Measurements from ENCODE around the gene FGD6. TPM values are rescaled to one million over a fixed set of nuclear protein-coding genes. Genes with fewer than 3 reads are reported as not detected.

FGD6 gene
- total RNA-seq, 1 donor from 2014 or later, result 8.6 TPM

- H3K9me3 Mint-ChIP-seq (ENCODE audit: low read depth), result no peaks in the 10 kb centered on the region
- DNase-seq (ENCODE audit: low spot score), result no peak
- no peak overlapping the region for H3K27ac Mint-ChIP-seq (ENCODE audit: unreplicated experiment)
- peaks cover 14% of the 10 kb centered on the region for H3K4me1 Mint-ChIP-seq (ENCODE audit: low read depth)
- peaks cover 28% of the 10 kb centered on the region for H3K36me3 Mint-ChIP-seq (ENCODE audit: low read depth)
- no peak overlapping the region for H3K4me3 Mint-ChIP-seq (ENCODE audit: unreplicated experiment)
- H3K27me3 Mint-ChIP-seq (ENCODE audit: low read depth), result no peaks in the 10 kb centered on the region
- no peak for TF ChIP-seq CTCF (IDR thresholded peaks at IDR 0.05)
These were observed 42.1 kb upstream of the FGD6 start for GRCh38 chr12:95259368-95259767.

GRCh38 chr12:95258803-95259202, 41.5 kb upstream of the FGD6 start:
- H3K4me3 Mint-ChIP-seq (ENCODE audit: unreplicated experiment), result no peak overlapping the region
- H3K9me3 Mint-ChIP-seq (ENCODE audit: low read depth), result no peaks in the 10 kb centered on the region
- no peak for TF ChIP-seq CTCF (IDR thresholded peaks at IDR 0.05)
- no peak overlapping the region for H3K27ac Mint-ChIP-seq (ENCODE audit: unreplicated experiment)
- H3K4me1 Mint-ChIP-seq (ENCODE audit: low read depth), result peaks cover 14% of the 10 kb centered on the region
- H3K36me3 Mint-ChIP-seq (ENCODE audit: low read depth), result peaks cover 28% of the 10 kb centered on the region
- DNase-seq (ENCODE audit: low spot score), result no peak
- H3K27me3 Mint-ChIP-seq (ENCODE audit: low read depth), result no peaks in the 10 kb centered on the region

- no peak for DNase-seq (ENCODE audit: low spot score)
- TF ChIP-seq CTCF (IDR thresholded peaks at IDR 0.05), result no peak
- Mint-ChIP-seq H3K9me3 (ENCODE audit: low read depth) (no peaks in the 10 kb centered on the region), H3K4me3 (ENCODE audit: unreplicated experiment) (no peak overlapping the region), H3K36me3 (ENCODE audit: low read depth) (peaks cover 33% of the 10 kb centered on the region), H3K4me1 (ENCODE audit: low read depth) (peaks cover 14% of the 10 kb centered on the region), H3K27ac (ENCODE audit: unreplicated experiment) (no peak overlapping the region), H3K27me3 (ENCODE audit: low read depth) (no peaks in the 10 kb centered on the region)
These were observed 40.9 kb upstream of the FGD6 start for GRCh38 chr12:95258151-95258550.

GRCh38 chr12:95257541-95257940, 40.3 kb upstream of the FGD6 start:
- no peaks in the 10 kb centered on the region for H3K9me3 Mint-ChIP-seq (ENCODE audit: low read depth)
- H3K27ac Mint-ChIP-seq (ENCODE audit: unreplicated experiment), result no peak overlapping the region
- DNase-seq (ENCODE audit: low spot score), result no peak
- H3K4me1 Mint-ChIP-seq (ENCODE audit: low read depth), result peaks cover 11% of the 10 kb centered on the region
- H3K27me3 Mint-ChIP-seq (ENCODE audit: low read depth), result no peaks in the 10 kb centered on the region
- peaks cover 33% of the 10 kb centered on the region for H3K36me3 Mint-ChIP-seq (ENCODE audit: low read depth)
- H3K4me3 Mint-ChIP-seq (ENCODE audit: unreplicated experiment), result no peak overlapping the region
- no peak for TF ChIP-seq CTCF (IDR thresholded peaks at IDR 0.05)

GRCh38 chr12:95253386-95253785, 36.1 kb upstream of the FGD6 start:
- Mint-ChIP-seq H3K27ac (ENCODE audit: unreplicated experiment) (no peak overlapping the region), H3K4me1 (ENCODE audit: low read depth) (peaks cover 27% of the 10 kb centered on the region), H3K36me3 (ENCODE audit: low read depth) (peaks cover 34% of the 10 kb centered on the region), H3K9me3 (ENCODE audit: low read depth) (no peaks in the 10 kb centered on the region), H3K27me3 (ENCODE audit: low read depth) (no peaks in the 10 kb centered on the region), H3K4me3 (ENCODE audit: unreplicated experiment) (no peak overlapping the region)
- no peak for DNase-seq (ENCODE audit: low spot score)
- TF ChIP-seq CTCF (IDR thresholded peaks at IDR 0.05), result no peak
